Fibroblast of lung (primary cell): Measurements from ENCODE around the gene GNB1L.

Source experiments
- EZH2 ChIP-seq: IDR thresholded peaks from 2 replicates; pipeline ENCODE4 v1.5.1; 2012; ENCODE audit warnings: low read length, control low read depth, mild to moderate bottlenecking; ENCODE audit errors: missing control alignments
- TF ChIP-seq, protein P1 (sequence below), 2 donors: IDR thresholded peaks in 1 of 2; conservative IDR thresholded peaks in 1 of 2; 1 replicate in 1 of 2; 2 replicates in 1 of 2; pipeline ENCODE4 v1.5.1; 2011 to 2012; ENCODE audit warnings: low read length in 2 of 2, control low read depth in 1 of 2, inconsistent platforms in 1 of 2, low read depth in 1 of 2, mild to moderate bottlenecking in 1 of 2

GRCh38 chr22:19811211-19811621 is 43.5 kb downstream of the GNB1L start:
- TF ChIP-seq, protein P1, sequence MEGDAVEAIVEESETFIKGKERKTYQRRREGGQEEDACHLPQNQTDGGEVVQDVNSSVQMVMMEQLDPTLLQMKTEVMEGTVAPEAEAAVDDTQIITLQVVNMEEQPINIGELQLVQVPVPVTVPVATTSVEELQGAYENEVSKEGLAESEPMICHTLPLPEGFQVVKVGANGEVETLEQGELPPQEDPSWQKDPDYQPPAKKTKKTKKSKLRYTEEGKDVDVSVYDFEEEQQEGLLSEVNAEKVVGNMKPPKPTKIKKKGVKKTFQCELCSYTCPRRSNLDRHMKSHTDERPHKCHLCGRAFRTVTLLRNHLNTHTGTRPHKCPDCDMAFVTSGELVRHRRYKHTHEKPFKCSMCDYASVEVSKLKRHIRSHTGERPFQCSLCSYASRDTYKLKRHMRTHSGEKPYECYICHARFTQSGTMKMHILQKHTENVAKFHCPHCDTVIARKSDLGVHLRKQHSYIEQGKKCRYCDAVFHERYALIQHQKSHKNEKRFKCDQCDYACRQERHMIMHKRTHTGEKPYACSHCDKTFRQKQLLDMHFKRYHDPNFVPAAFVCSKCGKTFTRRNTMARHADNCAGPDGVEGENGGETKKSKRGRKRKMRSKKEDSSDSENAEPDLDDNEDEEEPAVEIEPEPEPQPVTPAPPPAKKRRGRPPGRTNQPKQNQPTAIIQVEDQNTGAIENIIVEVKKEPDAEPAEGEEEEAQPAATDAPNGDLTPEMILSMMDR (conservative IDR thresholded peaks at IDR 0.05 in 1 of 2, IDR thresholded peaks at IDR 0.05 in 1 of 2; ENCODE audit: low read depth in 1 of 2, low read length in 2 of 2), result no peak
- no peak for TF ChIP-seq EZH2
